Activated CD4-positive, alpha-beta T cell treated with anti-CD3 and anti-CD28 coated beads, Interleukin-2, amount 10 ng/mL, durations not matched to agents 7 days and 5 days (primary cell): ENCODE measurements around the gene ANO2. TPM values are rescaled to one million over a fixed set of nuclear protein-coding genes. Genes with fewer than 3 reads are reported as not detected.

Experiments
- CTCF ChIA-PET: fragments of 350-600 bp; sonication (Branson Sonifier 250); formaldehyde crosslinking; loops from one replicate; lab custom pipeline; 2021; ENCODE audit warnings: antibody characterized with exemption; lab: Charles Lee
- POLR2A ChIA-PET: fragments of 350-600 bp; sonication (Branson Sonifier 250); formaldehyde crosslinking; loops from one replicate; lab custom pipeline; 2021; ENCODE audit warnings: antibody characterized with exemption; lab: Charles Lee
- DNase-seq: peaks from one replicate; pipeline ENCODE4 v3.0.0-alpha.2; 2020
- H3K27ac Mint-ChIP-seq: one replicate; pipeline ENCODE4 v1.8.0; 2021; ENCODE audit warnings: mild to moderate bottlenecking, moderate library complexity, mixed read lengths
- H3K27me3 Mint-ChIP-seq: one replicate; pipeline ENCODE4 v1.8.0; 2021; ENCODE audit warnings: mixed read lengths
- H3K36me3 Mint-ChIP-seq: one replicate; pipeline ENCODE4 v1.8.0; 2021; ENCODE audit warnings: low read depth, mixed read lengths
- H3K4me1 Mint-ChIP-seq: one replicate; pipeline ENCODE4 v1.8.0; 2021; ENCODE audit warnings: mixed read lengths
- H3K4me3 Mint-ChIP-seq: one replicate; pipeline ENCODE4 v1.8.0; 2021; ENCODE audit warnings: mild to moderate bottlenecking, moderate library complexity, mixed read lengths
- H3K9me3 Mint-ChIP-seq: one replicate; pipeline ENCODE4 v1.8.0; 2021; ENCODE audit warnings: mixed read lengths
- total RNA-seq, 2 experiments: library from RNA; stranded (reverse); gene quantifications; one replicate each; pipeline ENCODE4 v1.2.3, GENCODE V29; 2021

ANO2 gene
- total RNA-seq, 2 experiments from 2014 or later: not detected

DNA sequence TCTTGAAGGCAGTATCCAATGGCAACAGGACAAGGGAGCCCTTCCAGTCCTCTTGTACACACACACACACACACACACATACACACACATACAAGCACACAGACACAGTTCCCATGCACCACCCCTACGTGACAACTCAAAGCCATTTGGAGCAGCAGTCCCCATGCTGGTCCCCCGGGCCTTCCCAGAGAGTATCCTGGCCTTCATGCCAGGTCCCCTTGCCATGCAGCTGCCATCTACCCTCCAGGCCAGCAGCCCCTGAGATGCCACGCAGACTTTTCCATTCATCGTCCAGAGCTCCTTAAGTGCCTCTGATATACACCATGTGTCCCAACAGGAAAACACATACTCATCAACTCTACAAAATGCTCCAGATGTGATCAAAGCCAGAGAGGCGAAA lies 159.5 kb downstream of the ANO2 start:
- ChIA-PET POLR2A (no interaction called here), CTCF (no interaction called here)
- no peaks in the 10 kb centered on the region for H3K27me3 Mint-ChIP-seq
- H3K4me1 Mint-ChIP-seq: no peaks in the 10 kb centered on the region
- no peak overlapping the region for H3K4me3 Mint-ChIP-seq
- no peaks in the 10 kb centered on the region for H3K9me3 Mint-ChIP-seq
- no peaks in the 10 kb centered on the region for H3K36me3 Mint-ChIP-seq
- no peak for DNase-seq
- H3K27ac Mint-ChIP-seq: no peak overlapping the region

DNA sequence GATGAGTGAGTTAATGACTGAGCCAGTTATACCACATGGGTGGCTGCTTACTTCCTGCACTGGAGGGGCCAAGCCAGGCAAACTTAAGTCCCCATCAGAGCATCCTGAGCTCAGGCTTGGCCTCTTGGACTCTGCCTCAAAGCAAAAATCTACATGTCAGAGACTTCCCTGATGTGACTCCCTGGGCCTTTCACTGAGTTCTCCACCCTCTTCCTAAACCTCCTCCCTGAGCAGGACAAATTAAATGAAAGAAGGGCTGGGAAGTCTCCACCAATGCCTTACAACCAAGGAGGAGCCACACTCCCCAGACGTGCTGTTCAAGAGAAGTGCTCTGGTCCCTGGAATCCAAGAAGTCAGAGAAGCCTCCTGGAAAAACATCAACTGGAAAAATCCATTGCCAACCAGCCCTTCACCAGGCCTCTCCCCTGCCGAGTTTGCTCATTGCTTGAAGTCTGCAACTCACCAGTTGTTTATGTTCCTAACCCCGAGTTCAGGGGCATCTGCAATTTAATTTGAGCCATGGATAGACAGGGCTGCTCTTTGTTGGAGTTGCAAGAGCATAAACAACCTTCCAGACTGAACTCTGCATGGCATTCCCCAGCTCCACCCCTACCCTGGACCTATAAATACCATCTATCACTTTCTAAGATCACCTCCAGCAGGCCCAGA lies 160.5 kb downstream of the ANO2 start:
- Mint-ChIP-seq H3K36me3 (no peaks in the 10 kb centered on the region), H3K4me1 (no peaks in the 10 kb centered on the region), H3K27ac (no peak overlapping the region), H3K9me3 (no peaks in the 10 kb centered on the region), H3K27me3 (peaks cover 2% of the 10 kb centered on the region), H3K4me3 (no peak overlapping the region)
- CTCF ChIA-PET: no interaction called here
- no peak for DNase-seq
- POLR2A ChIA-PET: no interaction called here

DNA sequence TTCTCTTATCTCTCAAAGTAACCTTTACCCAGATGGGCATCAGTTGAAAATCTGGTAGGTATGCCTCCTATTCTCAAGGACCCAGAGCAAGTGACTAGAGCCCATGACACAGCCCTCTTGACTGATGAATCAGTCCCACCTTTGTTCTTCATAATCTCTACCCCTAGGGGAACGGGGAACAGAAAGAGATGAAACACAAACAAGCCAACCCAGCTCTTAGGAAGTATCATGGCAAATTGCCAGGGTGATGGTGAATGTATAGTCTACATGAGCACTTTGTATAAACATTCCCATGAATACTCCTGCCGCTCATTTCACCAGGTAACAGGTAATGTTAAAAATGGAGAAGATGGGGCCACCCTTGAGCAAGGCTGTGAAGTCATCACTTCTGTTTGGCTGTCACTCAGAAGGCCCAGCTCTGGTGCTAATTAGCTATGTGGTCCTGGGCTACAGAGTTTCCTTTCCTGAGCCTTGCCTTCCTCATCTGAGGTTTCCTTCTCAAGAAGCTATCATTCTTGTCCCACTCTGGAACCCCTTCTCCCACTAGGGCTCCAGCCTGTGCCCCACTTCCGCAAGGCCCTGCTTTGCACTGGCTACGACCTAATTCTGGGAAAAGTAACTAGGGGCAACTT lies 161.7 kb downstream of the ANO2 start:
- ChIA-PET CTCF (interaction anchor here (1.7 kb wide), 1 partner anchor 44 kb away, joined by 5 read pairs; no protein-coding TSS in a partner anchor), POLR2A (no interaction called here)

DNA sequence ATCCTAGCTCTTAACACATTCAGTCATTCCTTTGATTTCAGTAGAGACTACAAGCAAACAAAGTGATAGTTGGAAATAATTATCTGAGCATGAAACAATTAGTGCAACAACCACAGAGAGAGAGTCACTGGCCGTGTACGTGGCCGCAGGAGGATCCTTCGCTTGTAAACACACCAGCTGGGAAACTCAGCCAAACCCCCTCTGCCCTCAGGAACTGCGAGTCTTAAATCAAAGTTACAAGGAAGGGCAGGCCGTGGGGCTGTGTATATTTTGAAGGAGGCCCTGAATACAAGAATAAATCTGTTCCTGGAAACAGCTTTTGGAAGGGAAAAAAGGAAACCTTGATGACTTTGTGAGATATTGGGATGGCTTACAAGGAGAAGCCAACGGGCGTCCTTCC lies 164.5 kb downstream of the ANO2 start:
- Mint-ChIP-seq H3K36me3 (no peaks in the 10 kb centered on the region), H3K27me3 (peaks cover 2% of the 10 kb centered on the region), H3K9me3 (no peaks in the 10 kb centered on the region), H3K4me1 (no peaks in the 10 kb centered on the region), H3K27ac (no peak overlapping the region), H3K4me3 (no peak overlapping the region)
- CTCF ChIA-PET: no interaction called here
- POLR2A ChIA-PET: no interaction called here
- DNase-seq: no peak

More for the DNA sequence above, 161.7 kb downstream of the ANO2 start:
- Mint-ChIP-seq H3K36me3 (no peaks in the 10 kb centered on the region), H3K4me3 (no peak overlapping the region), H3K9me3 (no peaks in the 10 kb centered on the region), H3K4me1 (no peaks in the 10 kb centered on the region), H3K27me3 (peaks cover 2% of the 10 kb centered on the region), H3K27ac (no peak overlapping the region)
- no peak for DNase-seq

DNA sequence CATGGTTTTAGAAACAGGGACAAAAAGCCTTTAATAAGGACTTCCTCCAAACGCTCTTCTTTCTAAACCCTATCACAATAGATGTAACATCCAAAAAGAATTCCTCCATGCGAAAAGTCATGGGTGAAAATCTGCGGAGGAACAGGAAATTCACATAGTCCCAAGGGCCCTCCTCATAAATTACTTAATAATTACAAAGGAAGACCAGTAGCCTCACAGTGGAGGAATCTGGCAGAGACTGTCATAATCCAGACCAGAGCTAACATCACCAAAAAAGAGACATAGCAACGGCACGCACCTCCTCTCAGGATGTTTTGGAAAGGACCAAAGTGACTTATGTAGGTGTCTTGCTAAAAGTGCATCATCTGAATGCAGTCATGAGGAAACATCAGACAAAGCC lies 165.7 kb downstream of the ANO2 start:
- no peak for DNase-seq
- Mint-ChIP-seq H3K4me3 (no peak overlapping the region), H3K36me3 (no peaks in the 10 kb centered on the region), H3K9me3 (no peaks in the 10 kb centered on the region), H3K27me3 (peaks cover 2% of the 10 kb centered on the region), H3K4me1 (no peaks in the 10 kb centered on the region), H3K27ac (no peak overlapping the region)
- CTCF ChIA-PET: no interaction called here
- POLR2A ChIA-PET: no interaction called here

DNA sequence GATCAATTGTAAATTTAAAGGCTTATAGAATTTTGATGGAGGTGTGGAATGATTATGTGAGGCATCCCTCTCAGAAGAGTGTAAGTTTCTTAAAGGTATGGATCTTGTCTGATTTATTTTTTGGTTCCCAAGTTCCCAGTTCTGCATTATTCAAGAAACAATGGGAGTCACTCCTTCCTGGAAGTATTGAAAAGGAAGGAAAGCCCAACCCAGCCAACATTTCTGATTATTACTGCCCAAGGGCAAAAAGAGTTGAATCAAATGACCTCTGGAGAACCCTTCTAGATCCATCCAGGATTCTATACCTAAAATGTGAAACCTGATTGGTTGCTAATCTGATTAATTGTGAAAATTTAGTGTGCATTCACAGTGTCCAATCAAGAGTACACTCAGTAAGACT lies 166.2 kb downstream of the ANO2 start:
- ChIA-PET CTCF (no interaction called here), POLR2A (no interaction called here)

DNA sequence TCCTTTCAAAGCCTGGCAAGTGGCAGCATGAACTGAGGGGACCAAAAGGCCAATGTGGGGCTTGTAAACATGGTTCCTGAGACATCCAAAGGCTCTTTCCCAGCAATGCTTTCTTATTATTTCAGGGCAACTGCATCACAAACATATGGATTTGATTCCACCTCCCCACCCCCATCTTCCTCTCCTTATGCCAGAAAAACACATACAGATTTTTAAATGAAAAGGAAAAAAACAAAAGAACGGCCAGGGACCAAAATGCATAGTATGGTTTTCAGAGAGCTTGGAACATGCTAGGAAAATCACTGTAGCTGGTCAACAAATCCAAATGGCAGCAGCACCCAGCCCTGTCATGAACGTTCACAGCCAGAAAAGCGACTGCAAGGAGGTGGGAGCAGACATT lies 167.6 kb downstream of the ANO2 start:
- DNase-seq: no peak
- Mint-ChIP-seq H3K36me3 (no peaks in the 10 kb centered on the region), H3K9me3 (no peaks in the 10 kb centered on the region), H3K4me1 (no peaks in the 10 kb centered on the region), H3K27ac (no peak overlapping the region), H3K27me3 (peaks cover 7% of the 10 kb centered on the region), H3K4me3 (no peak overlapping the region)
- POLR2A ChIA-PET: no interaction called here
- CTCF ChIA-PET: no interaction called here

More for the DNA sequence above, 166.2 kb downstream of the ANO2 start:
- H3K9me3 Mint-ChIP-seq: no peaks in the 10 kb centered on the region
- DNase-seq: no peak
- H3K27ac Mint-ChIP-seq: no peak overlapping the region
- no peaks in the 10 kb centered on the region for H3K4me1 Mint-ChIP-seq
- no peak overlapping the region for H3K4me3 Mint-ChIP-seq
- peaks cover 2% of the 10 kb centered on the region for H3K27me3 Mint-ChIP-seq
- H3K36me3 Mint-ChIP-seq: no peaks in the 10 kb centered on the region

DNA sequence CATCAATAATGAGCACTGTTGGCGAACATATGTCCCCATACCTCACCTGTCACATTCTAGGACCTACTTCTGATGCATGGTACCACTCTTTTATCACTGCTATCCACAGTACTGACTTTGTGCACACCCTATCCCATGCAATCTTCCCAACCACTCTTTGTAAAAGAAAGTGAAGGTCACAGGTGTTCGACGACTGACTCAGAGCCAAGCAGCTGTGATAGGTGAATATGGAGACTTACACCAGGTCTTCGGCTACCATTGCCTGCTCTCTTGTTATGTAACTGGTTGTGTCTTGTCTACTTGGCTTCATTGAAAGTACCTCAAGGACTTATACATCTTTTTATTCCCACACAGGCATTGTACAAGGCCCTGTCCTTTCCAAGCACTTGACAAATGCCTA lies 169.0 kb downstream of the ANO2 start:
- POLR2A ChIA-PET: no interaction called here
- DNase-seq: no peak
- Mint-ChIP-seq H3K36me3 (no peaks in the 10 kb centered on the region), H3K27ac (no peak overlapping the region), H3K4me1 (no peaks in the 10 kb centered on the region), H3K27me3 (peaks cover 7% of the 10 kb centered on the region), H3K9me3 (no peaks in the 10 kb centered on the region), H3K4me3 (no peak overlapping the region)
- CTCF ChIA-PET: interaction anchor here (1.2 kb wide), 1 partner anchor 9 kb away, joined by 3 read pairs; no protein-coding TSS in a partner anchor

DNA sequence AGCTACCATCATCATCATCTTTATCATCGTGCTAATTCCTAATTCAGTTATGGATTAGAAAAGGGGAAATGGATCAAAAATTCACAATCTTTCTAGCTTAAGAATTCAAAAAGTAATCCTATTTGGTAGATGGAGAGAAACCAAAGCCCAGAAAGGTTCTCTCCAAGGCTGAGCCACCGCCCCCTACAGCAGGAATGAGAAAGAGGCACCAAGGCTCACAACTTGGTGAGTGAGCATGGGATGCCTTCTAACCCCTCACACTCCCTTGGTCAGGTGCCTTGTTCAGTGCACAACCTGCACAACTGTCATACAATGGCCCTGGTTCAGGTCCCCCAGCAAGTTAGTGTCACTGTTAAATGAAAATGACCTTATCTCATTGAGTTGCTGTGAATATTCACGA lies 171.5 kb downstream of the ANO2 start:
- H3K4me1 Mint-ChIP-seq: no peaks in the 10 kb centered on the region
- no peaks in the 10 kb centered on the region for H3K9me3 Mint-ChIP-seq
- no peak overlapping the region for H3K27ac Mint-ChIP-seq
- H3K4me3 Mint-ChIP-seq: no peak overlapping the region
- ChIA-PET CTCF (no interaction called here), POLR2A (no interaction called here)
- H3K27me3 Mint-ChIP-seq: peaks cover 5% of the 10 kb centered on the region
- no peak for DNase-seq
- H3K36me3 Mint-ChIP-seq: no peaks in the 10 kb centered on the region

DNA sequence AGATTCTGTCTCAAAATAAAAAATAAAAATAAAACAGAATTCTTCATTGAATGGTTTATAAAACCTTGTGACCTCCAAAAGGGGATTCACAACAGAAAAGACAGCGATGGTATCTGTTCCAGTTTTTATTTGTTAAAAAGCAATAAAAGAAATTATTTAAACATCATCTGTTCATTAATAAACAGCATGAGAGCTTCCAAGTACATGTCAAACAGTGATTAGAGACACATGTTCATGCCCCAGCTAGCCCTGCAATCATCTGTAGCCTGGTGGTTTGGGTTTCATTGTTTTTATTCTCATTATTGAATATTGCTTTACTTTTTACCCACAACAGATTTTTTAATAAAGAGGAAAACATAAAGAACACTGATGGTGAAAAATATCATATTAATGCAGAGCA lies 173.3 kb downstream of the ANO2 start:
- ChIA-PET POLR2A (no interaction called here), CTCF (no interaction called here)
- Mint-ChIP-seq H3K9me3 (no peaks in the 10 kb centered on the region), H3K27ac (no peak overlapping the region), H3K36me3 (no peaks in the 10 kb centered on the region), H3K27me3 (peaks cover 5% of the 10 kb centered on the region), H3K4me1 (no peaks in the 10 kb centered on the region), H3K4me3 (no peak overlapping the region)
- DNase-seq: no peak

DNA sequence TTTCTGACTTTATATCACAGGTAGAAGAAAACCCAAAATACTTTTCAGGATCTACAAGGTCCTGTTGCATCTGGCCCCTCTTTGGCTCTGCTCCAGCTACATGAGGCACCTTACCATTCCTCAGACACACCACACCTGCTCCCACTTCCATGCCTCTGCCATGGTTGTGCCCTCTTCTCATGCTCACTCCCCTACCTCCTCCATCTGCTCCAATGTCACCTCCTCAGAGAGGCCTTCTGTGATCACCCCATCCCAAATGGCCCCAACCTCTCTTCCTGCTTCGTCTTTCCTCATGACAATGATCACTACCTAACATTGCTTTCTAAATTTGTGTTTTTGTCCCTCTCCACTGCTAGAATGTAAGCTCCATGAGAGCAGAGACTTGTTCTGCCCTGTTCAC lies 174.3 kb downstream of the ANO2 start:
- H3K27ac Mint-ChIP-seq: no peak overlapping the region
- no peaks in the 10 kb centered on the region for H3K9me3 Mint-ChIP-seq
- no peaks in the 10 kb centered on the region for H3K4me1 Mint-ChIP-seq
- ChIA-PET POLR2A (no interaction called here), CTCF (no interaction called here)
- DNase-seq: no peak
- peaks cover 5% of the 10 kb centered on the region for H3K27me3 Mint-ChIP-seq
- H3K4me3 Mint-ChIP-seq: no peak overlapping the region
- no peaks in the 10 kb centered on the region for H3K36me3 Mint-ChIP-seq

DNA sequence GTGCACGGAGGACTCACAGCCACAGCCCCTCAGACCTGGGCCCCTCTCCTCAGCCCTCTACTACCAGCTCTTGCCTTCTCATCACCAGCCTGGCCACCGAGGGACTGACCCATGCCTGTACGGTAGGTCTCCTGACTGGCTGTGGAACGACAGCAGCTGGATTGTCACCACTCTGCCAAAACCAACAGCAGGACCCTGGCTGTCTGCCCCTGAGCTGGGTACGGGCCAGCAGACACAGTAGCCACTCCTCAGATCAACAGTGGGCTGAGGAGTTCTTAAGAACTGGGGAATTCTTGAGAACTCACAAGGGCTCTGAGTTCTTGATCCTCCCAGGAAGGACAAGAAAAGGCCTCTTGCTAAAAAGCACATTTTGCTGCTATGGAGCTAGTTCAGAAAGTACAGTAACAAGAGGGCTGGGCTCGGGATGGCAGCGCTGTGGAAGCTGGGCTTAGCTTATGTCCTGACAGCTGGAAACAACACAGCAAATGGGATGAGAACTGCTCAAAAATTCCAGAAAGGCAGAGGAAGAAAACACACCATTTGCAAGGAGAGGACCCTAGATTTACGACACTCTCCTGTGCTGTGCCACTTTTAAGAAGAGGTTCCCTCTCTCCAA lies 176.4 kb downstream of the ANO2 start:
- Mint-ChIP-seq H3K36me3 (no peaks in the 10 kb centered on the region), H3K4me3 (no peak overlapping the region), H3K27me3 (peaks cover 11% of the 10 kb centered on the region), H3K4me1 (no peaks in the 10 kb centered on the region), H3K9me3 (no peaks in the 10 kb centered on the region), H3K27ac (no peak overlapping the region)
- no peak for DNase-seq
- ChIA-PET CTCF (interaction anchor here (0.6 kb wide), 1 partner anchor 19 kb away, joined by 3 read pairs; no protein-coding TSS in a partner anchor), POLR2A (no interaction called here)

DNA sequence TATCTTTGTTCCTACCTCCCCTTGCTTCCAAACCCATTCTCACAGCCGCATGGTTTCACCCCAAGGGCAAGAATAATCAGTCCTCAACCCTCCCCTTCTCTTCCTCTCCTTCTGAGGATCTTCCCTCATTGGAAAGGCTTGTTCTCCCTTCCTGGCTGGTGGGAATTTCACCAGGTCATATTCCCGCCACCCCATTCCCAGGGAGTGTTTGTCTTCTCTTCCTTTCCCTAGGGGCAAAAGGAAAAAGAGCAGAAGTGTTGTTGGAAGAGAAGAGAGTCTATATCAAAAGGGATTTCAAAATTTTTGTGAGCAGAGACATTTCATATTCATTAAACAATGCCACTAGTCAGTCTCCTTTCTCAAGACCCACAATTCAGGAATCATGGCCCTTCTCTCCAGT lies 176.9 kb downstream of the ANO2 start:
- ChIA-PET POLR2A (no interaction called here), CTCF (no interaction called here)
- no peaks in the 10 kb centered on the region for H3K9me3 Mint-ChIP-seq
- no peak overlapping the region for H3K4me3 Mint-ChIP-seq
- H3K27me3 Mint-ChIP-seq: peaks cover 13% of the 10 kb centered on the region
- DNase-seq: no peak
- no peaks in the 10 kb centered on the region for H3K4me1 Mint-ChIP-seq
- no peaks in the 10 kb centered on the region for H3K36me3 Mint-ChIP-seq
- H3K27ac Mint-ChIP-seq: no peak overlapping the region
